Activated B cell treated with CpG ODN at 0.5 μM for 24 hours (primary cell): ENCODE measurements around the gene ATP6V1G1. TPM values are rescaled to one million over a fixed set of nuclear protein-coding genes. Genes with fewer than 3 reads are reported as not detected.
A peak's percentile ranks its signal among the peaks of the same experiment; 100 is the strongest.

Experiments
- ATAC-seq: fragments of 200-7000 bp; cut with Tn5 transposase; one replicate; pipeline ENCODE4 v1.10.0; 2021; ENCODE audit warnings: low read depth, mild to moderate bottlenecking, moderate library complexity
- CTCF ChIA-PET: fragments of 350-600 bp; sonication (Branson Sonifier 250); formaldehyde crosslinking; loops from one replicate; lab custom pipeline; 2021; ENCODE audit warnings: antibody characterized with exemption; lab: Charles Lee
- POLR2A ChIA-PET: fragments of 350-600 bp; sonication (Branson Sonifier 250); formaldehyde crosslinking; loops from one replicate; lab custom pipeline; 2021; ENCODE audit warnings: antibody characterized with exemption; lab: Charles Lee
- DNase-seq: peaks from one replicate; pipeline ENCODE4 v3.0.0; 2022
- H3K27ac Mint-ChIP-seq: one replicate; pipeline ENCODE4 v1.8.0; 2020; ENCODE audit warnings: mixed read lengths
- H3K27me3 Mint-ChIP-seq: one replicate; pipeline ENCODE4 v1.8.0; 2021; ENCODE audit warnings: mixed read lengths
- H3K36me3 Mint-ChIP-seq: one replicate; pipeline ENCODE4 v1.8.0; 2021; ENCODE audit warnings: low read depth, mixed read lengths
- H3K4me1 Mint-ChIP-seq: one replicate; pipeline ENCODE4 v1.8.0; 2021; ENCODE audit warnings: mixed read lengths
- H3K4me3 Mint-ChIP-seq: one replicate; pipeline ENCODE4 v1.8.0; 2020; ENCODE audit warnings: mild to moderate bottlenecking, mixed read lengths
- H3K9me3 Mint-ChIP-seq: one replicate; pipeline ENCODE4 v1.8.0; 2020; ENCODE audit warnings: mixed read lengths
- intact Hi-C: fragments of 100-400 bp; cut with micrococcal nuclease; formaldehyde crosslinking; loops from one replicate; pipeline ENCODE4 v1.15.1; 2024
- total RNA-seq: library from RNA; stranded (reverse); gene quantifications from 2 replicates; pipeline ENCODE4 v1.2.3, GENCODE V29; 2022
- TF ChIP-seq, protein P1 (sequence below): fragments of 200-600 bp; IDR thresholded peaks from one replicate; pipeline ENCODE4 v1.8.0; 2022; ENCODE audit warnings: antibody characterized with exemption, mild to moderate bottlenecking

The ATP6V1G1 gene
- total RNA-seq, 1 donor from 2014 or later: 68.4 TPM

DNA sequence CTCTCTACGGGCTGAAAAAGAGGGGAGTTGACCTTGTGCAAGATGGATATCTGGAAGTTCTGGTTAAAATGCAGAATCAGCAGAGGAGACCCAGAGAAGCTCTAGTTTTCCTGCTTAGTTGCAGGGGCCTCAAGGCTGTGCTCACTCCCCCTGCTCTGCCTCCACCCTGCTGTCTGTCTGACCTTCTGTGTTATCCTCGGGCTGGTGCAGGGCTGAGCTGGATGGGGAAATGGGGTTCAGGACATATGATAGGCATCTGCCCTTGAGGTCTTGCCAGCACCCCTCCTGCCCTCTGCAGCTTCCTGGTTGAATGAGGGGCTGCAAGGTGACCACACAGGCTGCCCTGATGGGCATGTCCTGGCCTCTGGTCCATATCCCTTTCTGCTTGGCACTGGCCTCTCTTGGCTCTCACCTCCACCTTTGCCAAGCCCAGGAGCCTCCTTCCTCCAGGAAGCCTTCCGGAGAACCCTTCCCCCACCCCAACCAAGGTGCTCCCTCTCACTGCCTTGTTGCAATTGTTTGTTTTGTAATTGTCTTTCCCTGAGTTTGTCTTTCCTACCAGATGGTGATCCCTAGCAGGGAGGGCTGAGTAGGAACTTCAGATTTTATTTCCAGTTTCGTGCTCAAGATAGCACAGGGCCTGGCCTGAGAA is 24.8 kb downstream of the ATP6V1G1 start:
- no peak for ATAC-seq
- CTCF ChIA-PET: interaction anchor here (0.6 to 3.6 kb wide), 4 partner anchors 20 to 74 kb away, joined by 3 to 18 read pairs (median 3); partner anchors contain the start of gene ATP6V1G1
- Mint-ChIP-seq H3K27me3 (no peaks in the 10 kb centered on the region), H3K36me3 (peaks cover 14% of the 10 kb centered on the region), H3K4me3 (peak overlapping the region; percentile 90), H3K27ac (peak overlapping the region; percentile 95), H3K9me3 (no peaks in the 10 kb centered on the region), H3K4me1 (peaks cover 85% of the 10 kb centered on the region)
- TF ChIP-seq, protein P1, sequence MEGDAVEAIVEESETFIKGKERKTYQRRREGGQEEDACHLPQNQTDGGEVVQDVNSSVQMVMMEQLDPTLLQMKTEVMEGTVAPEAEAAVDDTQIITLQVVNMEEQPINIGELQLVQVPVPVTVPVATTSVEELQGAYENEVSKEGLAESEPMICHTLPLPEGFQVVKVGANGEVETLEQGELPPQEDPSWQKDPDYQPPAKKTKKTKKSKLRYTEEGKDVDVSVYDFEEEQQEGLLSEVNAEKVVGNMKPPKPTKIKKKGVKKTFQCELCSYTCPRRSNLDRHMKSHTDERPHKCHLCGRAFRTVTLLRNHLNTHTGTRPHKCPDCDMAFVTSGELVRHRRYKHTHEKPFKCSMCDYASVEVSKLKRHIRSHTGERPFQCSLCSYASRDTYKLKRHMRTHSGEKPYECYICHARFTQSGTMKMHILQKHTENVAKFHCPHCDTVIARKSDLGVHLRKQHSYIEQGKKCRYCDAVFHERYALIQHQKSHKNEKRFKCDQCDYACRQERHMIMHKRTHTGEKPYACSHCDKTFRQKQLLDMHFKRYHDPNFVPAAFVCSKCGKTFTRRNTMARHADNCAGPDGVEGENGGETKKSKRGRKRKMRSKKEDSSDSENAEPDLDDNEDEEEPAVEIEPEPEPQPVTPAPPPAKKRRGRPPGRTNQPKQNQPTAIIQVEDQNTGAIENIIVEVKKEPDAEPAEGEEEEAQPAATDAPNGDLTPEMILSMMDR: no peak
- POLR2A ChIA-PET: interaction anchor here (0.7 to 12.7 kb wide), 11 partner anchors 9 to 318 kb away, joined by 3 to 161 read pairs (median 6); partner anchors contain the start of genes AKNA, ATP6V1G1 and WHRN
- intact Hi-C loops: loop anchor here (5.0 kb wide), 1 partner anchor 225 kb away; the partner anchor contains the start of gene AKNA
- no peak for DNase-seq

DNA sequence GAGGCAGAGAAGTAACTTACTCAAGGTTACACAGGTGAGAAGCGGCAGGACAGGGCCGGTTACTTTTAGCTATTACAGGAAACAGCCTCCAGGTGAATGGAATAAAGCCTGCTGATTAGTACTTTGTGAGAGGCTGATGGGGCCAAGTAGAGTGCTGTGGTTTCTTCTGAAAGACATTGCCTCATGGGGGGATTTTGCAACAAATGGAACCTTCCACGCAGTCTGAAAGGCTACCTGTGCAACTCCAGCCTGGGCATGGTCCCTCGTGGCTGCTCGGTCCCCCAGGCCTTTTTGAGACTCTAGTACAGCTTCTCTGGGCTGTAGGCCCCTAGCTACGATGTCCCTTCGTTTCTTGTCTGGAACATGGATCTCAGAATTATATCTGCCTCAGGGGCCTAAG is 25.5 kb downstream of the ATP6V1G1 start:
- TF ChIP-seq, protein P1: no peak
- peaks cover 14% of the 10 kb centered on the region for H3K36me3 Mint-ChIP-seq
- ChIA-PET POLR2A (interaction anchor here (1.4 to 12.7 kb wide), 4 partner anchors 10 to 162 kb away, joined by 4 to 161 read pairs (median 7); partner anchors contain the start of gene ATP6V1G1), CTCF (interaction anchor here (1.0 to 3.6 kb wide), 2 partner anchors 20 to 75 kb away, joined by 3 to 18 read pairs; no protein-coding TSS in a partner anchor)
- DNase-seq (no peak), ATAC-seq (no peak)
- H3K4me1 Mint-ChIP-seq: peaks cover 82% of the 10 kb centered on the region
- H3K4me3 Mint-ChIP-seq: peak overlapping the region; percentile 90
- no peaks in the 10 kb centered on the region for H3K27me3 Mint-ChIP-seq
- H3K27ac Mint-ChIP-seq: peak overlapping the region; percentile 95
- intact Hi-C loops: loop anchor here (5.0 kb wide), 1 partner anchor 226 kb away; the partner anchor contains the start of gene AKNA
- H3K9me3 Mint-ChIP-seq: no peaks in the 10 kb centered on the region

DNA sequence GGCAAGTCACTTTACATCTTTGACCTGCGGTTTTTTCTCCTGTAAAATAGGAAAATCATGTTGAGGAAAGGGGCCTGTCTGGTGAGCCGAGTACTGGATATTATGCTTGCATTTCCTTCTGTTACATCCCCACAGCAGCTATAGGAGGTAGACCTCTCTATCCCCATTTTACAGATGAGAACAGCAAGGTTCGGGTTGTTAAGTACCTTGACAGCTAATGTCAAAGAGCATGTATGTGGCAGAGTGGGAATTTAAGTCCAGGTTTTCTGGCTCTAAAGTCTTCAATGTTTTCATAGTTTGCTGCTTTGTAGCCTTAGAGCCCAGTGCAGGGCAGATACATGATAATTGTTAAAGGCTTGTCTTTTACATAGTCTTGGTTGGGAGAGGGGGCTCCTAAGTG is 26.4 kb downstream of the ATP6V1G1 start:
- intact Hi-C loops: loop anchor here (5.0 kb wide), 1 partner anchor 227 kb away; the partner anchor contains the start of gene AKNA
- peaks cover 82% of the 10 kb centered on the region for H3K4me1 Mint-ChIP-seq
- ATAC-seq: no peak

DNA sequence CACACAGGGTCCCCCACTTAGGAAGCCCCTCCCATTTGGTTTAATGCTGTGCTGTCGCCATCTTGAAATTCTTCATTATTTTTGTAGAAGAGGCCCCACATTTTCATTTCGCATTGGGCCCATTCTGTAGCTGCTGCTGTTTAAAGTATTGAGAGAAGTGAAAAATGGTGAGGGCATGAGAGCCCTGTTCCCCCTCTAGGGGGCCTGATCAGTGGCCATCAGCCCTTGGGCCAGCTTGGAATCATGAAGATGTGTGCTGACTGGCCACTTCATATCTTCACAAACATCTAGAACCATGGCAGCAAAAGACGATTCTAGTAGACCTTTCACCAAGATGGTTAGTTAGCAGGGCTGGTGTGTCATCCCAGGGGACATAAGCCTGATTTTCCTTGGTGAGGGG is 26.8 kb downstream of the ATP6V1G1 start:
- CTCF ChIA-PET: interaction anchor here (1.9 kb wide), 1 partner anchor 39 kb away, joined by 5 read pairs; no protein-coding TSS in a partner anchor
- Mint-ChIP-seq H3K36me3 (peaks cover 23% of the 10 kb centered on the region), H3K9me3 (no peaks in the 10 kb centered on the region), H3K4me1 (peaks cover 82% of the 10 kb centered on the region), H3K27ac (peak overlapping the region; percentile 95), H3K27me3 (no peaks in the 10 kb centered on the region), H3K4me3 (peak overlapping the region; percentile 38)
- POLR2A ChIA-PET: interaction anchor here (0.6 to 12.7 kb wide), 2 partner anchors 22 to 66 kb away, joined by 3 to 161 read pairs; partner anchors contain the start of gene ATP6V1G1
- TF ChIP-seq, protein P1: no peak
- ATAC-seq (no peak), DNase-seq (no peak)
- intact Hi-C loops: loop anchor here (5.0 kb wide), 1 partner anchor 227 kb away; the partner anchor contains the start of gene AKNA

More for the DNA sequence above, 26.4 kb downstream of the ATP6V1G1 start:
- POLR2A ChIA-PET: interaction anchor here (0.6 to 12.7 kb wide), 2 partner anchors 22 to 65 kb away, joined by 3 to 161 read pairs; partner anchors contain the start of gene ATP6V1G1
- peak overlapping the region; percentile 95 for H3K27ac Mint-ChIP-seq
- CTCF ChIA-PET: interaction anchor here (1.9 kb wide), 1 partner anchor 39 kb away, joined by 5 read pairs; no protein-coding TSS in a partner anchor
- peaks cover 20% of the 10 kb centered on the region for H3K36me3 Mint-ChIP-seq
- no peak for DNase-seq
- H3K4me3 Mint-ChIP-seq: no peak overlapping the region
- no peaks in the 10 kb centered on the region for H3K9me3 Mint-ChIP-seq
- TF ChIP-seq, protein P1: no peak
- no peaks in the 10 kb centered on the region for H3K27me3 Mint-ChIP-seq
